WTC11 (cell line): ENCODE measurements around the gene AGO4. TPM values are rescaled to one million over a fixed set of nuclear protein-coding genes. Genes with fewer than 3 reads are reported as not detected.
"Not testable (repeated sequence)": the region's sequence is repeated elsewhere in the genome, so short reads cannot be mapped to it uniquely, and the experiment has no call there.

Source experiments
- ATAC-seq: fragments of 200-7000 bp; cut with Tn5 transposase; 2 replicates; pipeline ENCODE4 v1.10.0; 2021; ENCODE audit warnings: mild to moderate bottlenecking, moderate library complexity
- CTCF ChIA-PET: fragments of 300-600 bp; sonication (Branson Sonifier 250); formaldehyde crosslinking; loops from one replicate; lab custom pipeline; 2021; ENCODE audit warnings: antibody characterized with exemption; lab: Charles Lee
- POLR2A ChIA-PET: fragments of 350-600 bp; sonication (Branson Sonifier 250); formaldehyde crosslinking; loops from one replicate; lab custom pipeline; 2021; ENCODE audit warnings: antibody characterized with exemption; lab: Charles Lee
- DNase-seq: peaks from one replicate; pipeline ENCODE4 v3.0.0; 2021; ENCODE audit warnings: low spot score
- H3K27ac Mint-ChIP-seq: 2 replicates; pipeline ENCODE4 v1.8.0; 2021; ENCODE audit warnings: mixed read lengths
- H3K27me3 Mint-ChIP-seq: 2 replicates; pipeline ENCODE4 v1.8.0; 2021; ENCODE audit warnings: low read depth, mild to moderate bottlenecking, moderate library complexity, mixed read lengths
- H3K36me3 Mint-ChIP-seq: 2 replicates; pipeline ENCODE4 v1.8.0; 2021; ENCODE audit warnings: mixed read lengths
- H3K4me1 Mint-ChIP-seq: 2 replicates; pipeline ENCODE4 v1.8.0; 2022; ENCODE audit warnings: mixed read lengths
- H3K4me3 Mint-ChIP-seq: 2 replicates; pipeline ENCODE4 v1.8.0; 2021; ENCODE audit warnings: mild to moderate bottlenecking, moderate library complexity, mixed read lengths
- H3K9me3 Mint-ChIP-seq: 2 replicates; pipeline ENCODE4 v1.8.0; 2021; ENCODE audit warnings: mixed read lengths
- ATF1 ChIP-seq: sonication (generic); formaldehyde crosslinking; IDR thresholded peaks from 2 replicates; pipeline ENCODE4 v1.8.1; 2023; ENCODE audit warnings: mild to moderate bottlenecking, moderate library complexity, missing genetic modification reagents
- ATF2 ChIP-seq: sonication (generic); formaldehyde crosslinking; IDR thresholded peaks from 2 replicates; pipeline ENCODE4 v1.8.1; 2022; ENCODE audit warnings: low read depth, missing genetic modification reagents, borderline replicate concordance
- ATF6 ChIP-seq: sonication (generic); formaldehyde crosslinking; IDR thresholded peaks from 2 replicates; pipeline ENCODE4 v1.8.1; 2023; ENCODE audit warnings: mild to moderate bottlenecking, missing genetic modification reagents
- CREM ChIP-seq: sonication (generic); formaldehyde crosslinking; IDR thresholded peaks from 2 replicates; pipeline ENCODE4 v1.8.1; 2022; ENCODE audit warnings: mild to moderate bottlenecking, missing genetic modification reagents, moderate library complexity
- CTCF ChIP-seq: fragments of 200-600 bp; IDR thresholded peaks from 2 replicates; pipeline ENCODE4 v1.8.0; 2022; ENCODE audit warnings: antibody characterized with exemption
- HMGA2 ChIP-seq: fragments of 250-450 bp; sonication (Bioruptor Pico); IDR thresholded peaks from 2 replicates; pipeline ENCODE4 v1.4.0; 2021; ENCODE audit warnings: mild to moderate bottlenecking, moderate library complexity
- JAZF1 ChIP-seq: fragments of 250-450 bp; sonication (Bioruptor Pico); IDR thresholded peaks from 2 replicates; pipeline ENCODE4 v1.9.0; 2021; ENCODE audit warnings: moderate library complexity, mild to moderate bottlenecking, inconsistent platforms
- RORB ChIP-seq: fragments of 250-450 bp; sonication (Bioruptor Pico); IDR thresholded peaks from 2 replicates; pipeline ENCODE4 v1.9.0; 2021; ENCODE audit warnings: mild to moderate bottlenecking
- TP53 ChIP-seq: sonication (generic); formaldehyde crosslinking; IDR thresholded peaks from 2 replicates; pipeline ENCODE4 v1.8.1; 2023; ENCODE audit warnings: mild to moderate bottlenecking, missing genetic modification reagents
- ZNF219 ChIP-seq: sonication (generic); formaldehyde crosslinking; IDR thresholded peaks from 2 replicates; pipeline ENCODE4 v1.8.0; 2023; ENCODE audit warnings: missing genetic modification reagents, mild to moderate bottlenecking, borderline replicate concordance
- ZNF396 ChIP-seq: fragments of 250-450 bp; sonication (Bioruptor Pico); IDR thresholded peaks from 2 replicates; pipeline ENCODE4 v1.8.0; 2021; ENCODE audit warnings: mild to moderate bottlenecking, moderate library complexity, borderline replicate concordance
- ZNF416 ChIP-seq: fragments of 250-450 bp; sonication (Bioruptor Pico); IDR thresholded peaks from 2 replicates; pipeline ENCODE4 v1.9.0; 2021; ENCODE audit warnings: mild to moderate bottlenecking, inconsistent platforms
- total RNA-seq: library from RNA; stranded (reverse); gene quantifications from 3 replicates; pipeline ENCODE4 v1.2.3, GENCODE V29; 2021
- TF ChIP-seq, protein P1 (sequence below): sonication (generic); formaldehyde crosslinking; IDR thresholded peaks from 2 replicates; pipeline ENCODE4 v1.8.0; 2022; ENCODE audit warnings: mild to moderate bottlenecking, missing genetic modification reagents
- TF ChIP-seq, protein P2 (sequence below): sonication (generic); formaldehyde crosslinking; IDR thresholded peaks from 2 replicates; pipeline ENCODE4 v1.8.0; 2023; ENCODE audit warnings: missing genetic modification reagents, mild to moderate bottlenecking, borderline replicate concordance
- TF ChIP-seq, protein P3 (sequence below): sonication (generic); formaldehyde crosslinking; IDR thresholded peaks from 2 replicates; pipeline ENCODE4 v1.8.1; 2023; ENCODE audit warnings: mild to moderate bottlenecking, missing genetic modification reagents, moderate library complexity
- TF ChIP-seq, protein P4 (sequence below): sonication (generic); formaldehyde crosslinking; IDR thresholded peaks from 2 replicates; pipeline ENCODE4 v1.8.1; 2022; ENCODE audit warnings: mild to moderate bottlenecking, moderate library complexity, missing genetic modification reagents

AGO4 gene
- total RNA-seq, 1 experiment from 2014 or later: 8.7 TPM

DNA sequence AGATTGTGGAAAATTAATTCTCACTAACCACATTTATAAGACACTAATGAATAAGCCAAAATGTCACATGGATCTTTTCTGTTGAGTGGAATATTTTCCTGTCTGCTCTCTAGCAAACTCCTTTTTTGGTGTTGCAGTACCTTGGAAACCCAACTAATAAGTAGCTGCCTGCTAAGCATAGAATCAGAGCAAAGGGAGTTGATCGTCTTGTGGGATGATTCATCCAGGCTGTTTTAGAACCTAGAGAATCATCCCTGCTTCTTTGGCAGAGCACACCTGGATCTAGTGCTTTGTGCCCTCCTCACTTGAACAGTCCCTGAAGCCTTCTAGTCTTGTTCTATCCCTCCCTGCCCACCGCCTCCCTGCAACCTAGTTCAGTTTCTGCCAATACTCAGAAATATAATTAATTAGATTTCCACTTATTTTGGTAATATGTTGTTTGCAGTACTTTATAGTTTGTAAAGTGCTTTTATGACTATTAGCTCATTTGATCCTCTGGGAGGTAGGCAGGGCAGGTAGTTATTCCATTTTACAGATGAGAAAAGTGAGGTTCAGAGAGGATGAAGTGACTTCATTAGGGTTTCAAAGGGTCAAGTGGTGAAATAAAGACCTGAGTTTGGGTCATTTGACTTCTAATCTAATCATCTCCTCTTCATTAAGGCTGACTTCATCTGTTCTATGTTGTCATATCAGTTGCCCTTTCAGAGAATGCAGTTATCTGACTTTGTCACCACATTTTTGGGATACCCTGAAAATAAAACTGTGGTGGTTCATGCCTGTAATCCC, 2.5 kb downstream of the AGO4 start:
- no peak for DNase-seq
- Mint-ChIP-seq H3K4me1 (peaks cover 11% of the 10 kb centered on the region), H3K36me3 (no peaks in the 10 kb centered on the region), H3K9me3 (no peaks in the 10 kb centered on the region), H3K4me3 (peak overlapping the region; percentile 87), H3K27ac (no peak overlapping the region), H3K27me3 (no peaks in the 10 kb centered on the region; the same call in 1 of the 2 replicates)
- ATAC-seq: no peak
- CTCF ChIA-PET: no interaction called here
- POLR2A ChIA-PET: no interaction called here
- TF ChIP-seq JAZF1 (no peak), TP53 (CRISPR knock-in tag) (no peak), RORB (CRISPR knock-in tag) (no peak), HMGA2 (CRISPR knock-in tag) (no peak), CTCF (no peak), CREM (CRISPR knock-in tag) (no peak), ATF6 (no peak), ZNF396 (CRISPR knock-in tag) (no peak)
- TF ChIP-seq, protein P1, sequence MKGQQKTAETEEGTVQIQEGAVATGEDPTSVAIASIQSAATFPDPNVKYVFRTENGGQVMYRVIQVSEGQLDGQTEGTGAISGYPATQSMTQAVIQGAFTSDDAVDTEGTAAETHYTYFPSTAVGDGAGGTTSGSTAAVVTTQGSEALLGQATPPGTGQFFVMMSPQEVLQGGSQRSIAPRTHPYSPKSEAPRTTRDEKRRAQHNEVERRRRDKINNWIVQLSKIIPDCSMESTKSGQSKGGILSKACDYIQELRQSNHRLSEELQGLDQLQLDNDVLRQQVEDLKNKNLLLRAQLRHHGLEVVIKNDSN (CRISPR knock-in tag): no peak
- TF ChIP-seq, protein P2, sequence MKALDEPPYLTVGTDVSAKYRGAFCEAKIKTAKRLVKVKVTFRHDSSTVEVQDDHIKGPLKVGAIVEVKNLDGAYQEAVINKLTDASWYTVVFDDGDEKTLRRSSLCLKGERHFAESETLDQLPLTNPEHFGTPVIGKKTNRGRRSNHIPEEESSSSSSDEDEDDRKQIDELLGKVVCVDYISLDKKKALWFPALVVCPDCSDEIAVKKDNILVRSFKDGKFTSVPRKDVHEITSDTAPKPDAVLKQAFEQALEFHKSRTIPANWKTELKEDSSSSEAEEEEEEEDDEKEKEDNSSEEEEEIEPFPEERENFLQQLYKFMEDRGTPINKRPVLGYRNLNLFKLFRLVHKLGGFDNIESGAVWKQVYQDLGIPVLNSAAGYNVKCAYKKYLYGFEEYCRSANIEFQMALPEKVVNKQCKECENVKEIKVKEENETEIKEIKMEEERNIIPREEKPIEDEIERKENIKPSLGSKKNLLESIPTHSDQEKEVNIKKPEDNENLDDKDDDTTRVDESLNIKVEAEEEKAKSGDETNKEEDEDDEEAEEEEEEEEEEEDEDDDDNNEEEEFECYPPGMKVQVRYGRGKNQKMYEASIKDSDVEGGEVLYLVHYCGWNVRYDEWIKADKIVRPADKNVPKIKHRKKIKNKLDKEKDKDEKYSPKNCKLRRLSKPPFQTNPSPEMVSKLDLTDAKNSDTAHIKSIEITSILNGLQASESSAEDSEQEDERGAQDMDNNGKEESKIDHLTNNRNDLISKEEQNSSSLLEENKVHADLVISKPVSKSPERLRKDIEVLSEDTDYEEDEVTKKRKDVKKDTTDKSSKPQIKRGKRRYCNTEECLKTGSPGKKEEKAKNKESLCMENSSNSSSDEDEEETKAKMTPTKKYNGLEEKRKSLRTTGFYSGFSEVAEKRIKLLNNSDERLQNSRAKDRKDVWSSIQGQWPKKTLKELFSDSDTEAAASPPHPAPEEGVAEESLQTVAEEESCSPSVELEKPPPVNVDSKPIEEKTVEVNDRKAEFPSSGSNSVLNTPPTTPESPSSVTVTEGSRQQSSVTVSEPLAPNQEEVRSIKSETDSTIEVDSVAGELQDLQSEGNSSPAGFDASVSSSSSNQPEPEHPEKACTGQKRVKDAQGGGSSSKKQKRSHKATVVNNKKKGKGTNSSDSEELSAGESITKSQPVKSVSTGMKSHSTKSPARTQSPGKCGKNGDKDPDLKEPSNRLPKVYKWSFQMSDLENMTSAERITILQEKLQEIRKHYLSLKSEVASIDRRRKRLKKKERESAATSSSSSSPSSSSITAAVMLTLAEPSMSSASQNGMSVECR (CRISPR knock-in tag): no peak
- TF ChIP-seq, protein P3, sequence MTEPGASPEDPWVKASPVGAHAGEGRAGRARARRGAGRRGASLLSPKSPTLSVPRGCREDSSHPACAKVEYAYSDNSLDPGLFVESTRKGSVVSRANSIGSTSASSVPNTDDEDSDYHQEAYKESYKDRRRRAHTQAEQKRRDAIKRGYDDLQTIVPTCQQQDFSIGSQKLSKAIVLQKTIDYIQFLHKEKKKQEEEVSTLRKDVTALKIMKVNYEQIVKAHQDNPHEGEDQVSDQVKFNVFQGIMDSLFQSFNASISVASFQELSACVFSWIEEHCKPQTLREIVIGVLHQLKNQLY: no peak

DNA sequence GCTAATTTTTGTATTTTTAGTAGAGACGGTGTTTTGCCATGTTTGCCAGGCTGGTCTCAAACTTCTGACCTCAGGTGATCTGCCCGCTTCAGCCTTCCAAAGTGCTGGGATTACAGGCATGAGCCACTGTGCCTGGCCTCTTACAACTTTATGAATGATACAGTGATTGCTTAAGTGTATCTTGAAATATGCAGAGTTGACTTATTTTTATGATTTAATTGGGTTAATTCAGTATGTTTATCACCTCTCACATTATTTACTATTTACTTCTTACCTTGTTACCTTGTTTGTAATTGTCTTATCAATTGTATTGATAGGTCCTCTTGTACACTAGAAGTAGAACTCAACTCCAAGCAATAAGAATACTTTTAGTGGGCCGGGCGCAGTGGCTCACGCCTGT, 4.9 kb downstream of the AGO4 start:
- ATAC-seq, DNase-seq, H3K9me3 Mint-ChIP-seq, H3K27ac Mint-ChIP-seq, H3K27me3 Mint-ChIP-seq, POLR2A ChIA-PET, H3K36me3 Mint-ChIP-seq, H3K4me3 Mint-ChIP-seq: not testable (repeated sequence)
- CTCF ChIA-PET: interaction anchor here (1.1 kb wide), 1 partner anchor 70 kb away, joined by 3 read pairs; the partner anchor contains the start of gene AGO1
- H3K4me1 Mint-ChIP-seq: peaks cover 11% of the 10 kb centered on the region

DNA sequence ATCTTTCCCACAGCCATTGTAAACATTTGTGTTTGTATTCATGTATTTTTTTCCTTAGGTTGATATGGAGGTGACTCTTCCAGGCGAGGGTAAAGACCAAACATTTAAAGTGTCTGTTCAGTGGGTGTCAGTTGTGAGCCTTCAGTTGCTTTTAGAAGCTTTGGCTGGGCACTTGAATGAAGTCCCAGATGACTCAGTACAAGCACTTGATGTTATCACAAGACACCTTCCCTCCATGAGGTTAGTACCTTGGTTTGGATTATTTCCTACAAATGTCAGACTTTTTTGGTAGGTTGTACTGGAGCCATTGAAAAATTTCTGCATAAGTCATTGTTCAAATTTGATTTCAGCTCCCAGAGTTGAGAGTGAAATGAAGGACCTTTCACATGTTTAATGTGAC, 17.4 kb downstream of the AGO4 start:
- no peak for ATAC-seq
- H3K27ac Mint-ChIP-seq: no peak overlapping the region
- no peak for DNase-seq
- H3K4me1 Mint-ChIP-seq: no peaks in the 10 kb centered on the region
- CTCF ChIA-PET: no interaction called here
- peaks cover 14% of the 10 kb centered on the region for H3K36me3 Mint-ChIP-seq
- no peaks in the 10 kb centered on the region for H3K9me3 Mint-ChIP-seq
- no peaks in the 10 kb centered on the region for H3K27me3 Mint-ChIP-seq
- H3K4me3 Mint-ChIP-seq: no peak overlapping the region
- POLR2A ChIA-PET: no interaction called here
- TF ChIP-seq ZNF219 (CRISPR knock-in tag): no peak
- TF ChIP-seq ATF2 (CRISPR knock-in tag): no peak
- TF ChIP-seq, protein P1 (CRISPR knock-in tag): no peak
- no peak for TF ChIP-seq HMGA2 (CRISPR knock-in tag)
- TF ChIP-seq TP53 (CRISPR knock-in tag): no peak
- no peak for TF ChIP-seq ZNF416
- TF ChIP-seq, protein P4, sequence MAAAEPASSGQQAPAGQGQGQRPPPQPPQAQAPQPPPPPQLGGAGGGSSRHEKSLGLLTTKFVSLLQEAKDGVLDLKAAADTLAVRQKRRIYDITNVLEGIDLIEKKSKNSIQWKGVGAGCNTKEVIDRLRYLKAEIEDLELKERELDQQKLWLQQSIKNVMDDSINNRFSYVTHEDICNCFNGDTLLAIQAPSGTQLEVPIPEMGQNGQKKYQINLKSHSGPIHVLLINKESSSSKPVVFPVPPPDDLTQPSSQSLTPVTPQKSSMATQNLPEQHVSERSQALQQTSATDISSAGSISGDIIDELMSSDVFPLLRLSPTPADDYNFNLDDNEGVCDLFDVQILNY (CRISPR knock-in tag): no peak
- no peak for TF ChIP-seq ATF1 (CRISPR knock-in tag)
